Stimulated activated CD8-positive, alpha-beta memory T cell treated with anti-CD3 and anti-CD28 coated beads, Interleukin-2, amount 100 ng/mL, for 48 hours (primary cell): ENCODE data around the gene MOB3B.
A peak's percentile ranks its signal among the peaks of the same experiment; 100 is the strongest.

Experiments
- DNase-seq, 2 donors: peaks; one replicate each; pipeline ENCODE4 v3.0.0-alpha.2; 2020; ENCODE audit warnings: low read depth in 2 of 2

Gene MOB3B

GRCh38 chr9:27529316-27530278 lies at the start of gene MOB3B:
Gene MOB3B (minus strand): TSS chr9:27529814. CDS start chr9:27455550, 74,264 bp downstream.
- DNase-seq = peak; percentile 71 to 74

DNA sequence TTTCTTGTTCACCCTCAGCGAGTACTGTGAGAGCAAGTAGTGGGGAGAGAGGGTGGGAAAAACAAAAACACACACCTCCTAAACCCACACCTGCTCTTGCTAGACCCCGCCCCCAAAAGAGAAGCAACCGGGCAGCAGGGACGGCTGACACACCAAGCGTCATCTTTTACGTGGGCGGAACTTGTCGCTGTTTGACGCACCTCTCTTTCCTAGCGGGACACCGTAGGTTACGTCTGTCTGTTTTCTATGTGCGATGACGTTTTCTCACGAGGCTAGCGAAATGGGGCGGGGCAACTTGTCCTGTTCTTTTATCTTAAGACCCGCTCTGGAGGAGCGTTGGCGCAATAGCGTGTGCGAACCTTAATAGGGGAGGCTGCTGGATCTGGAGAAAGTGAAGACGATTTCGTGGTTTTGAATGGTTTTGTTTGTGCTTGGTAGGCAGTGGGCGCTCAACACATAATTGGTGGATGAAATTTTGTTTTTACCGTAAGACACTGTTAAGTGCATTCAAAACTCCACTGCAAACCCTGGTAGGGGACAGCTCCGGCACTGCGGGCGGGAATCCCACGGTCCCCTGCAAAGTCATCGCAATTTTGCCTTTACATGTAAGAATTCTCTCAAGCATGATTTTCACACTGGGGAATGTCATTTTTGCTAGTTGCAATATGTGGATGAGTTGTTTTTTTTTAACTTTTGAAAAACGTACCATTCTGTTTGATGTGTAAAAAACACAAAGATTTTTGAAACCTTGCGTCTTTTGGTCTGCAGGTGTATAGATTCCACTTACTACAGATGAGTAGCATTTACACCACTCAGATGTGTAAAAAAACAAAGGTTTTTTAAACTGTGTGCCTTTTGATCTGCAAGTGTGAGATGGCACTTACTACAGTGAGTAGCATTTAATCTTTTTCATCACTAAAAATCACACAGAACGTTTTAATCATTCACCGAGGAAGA lies 44.3 kb upstream of the MOB3B start:
- peak; percentile 80 to 88 for DNase-seq

GRCh38 chr9:27572918-27573633 lies 43.5 kb upstream of the MOB3B start, which contains the start of gene C9orf72:
Gene C9orf72 (minus strand): TSS chr9:27573481. CDS start chr9:27567120, 6,361 bp downstream.
- peak; percentile 71 to 80 for DNase-seq

GRCh38 chr9:27572566-27572917 lies 42.9 kb upstream of the MOB3B start:
- peak in 1 of 2 donors; percentile 40 for DNase-seq

DNA sequence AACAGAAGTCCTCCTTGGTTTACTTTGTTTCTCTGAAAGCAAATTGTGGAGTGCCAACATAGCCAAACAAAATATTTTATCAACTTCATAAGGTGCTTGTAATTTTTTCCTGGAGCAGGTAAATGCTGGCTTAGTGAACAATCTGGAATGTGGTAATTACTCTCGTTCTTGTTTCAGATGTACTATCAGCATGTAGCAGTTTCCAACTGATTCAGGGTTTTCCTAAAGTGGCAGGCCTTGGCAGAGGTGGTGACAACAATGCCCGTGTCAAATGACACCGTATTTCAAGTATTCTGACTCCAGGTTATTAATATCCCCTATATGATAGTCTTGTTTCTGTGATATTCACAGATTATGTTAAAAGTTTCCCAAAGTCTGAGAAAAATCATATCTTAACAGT lies 42.4 kb upstream of the MOB3B start:
- DNase-seq = no peak

DNA sequence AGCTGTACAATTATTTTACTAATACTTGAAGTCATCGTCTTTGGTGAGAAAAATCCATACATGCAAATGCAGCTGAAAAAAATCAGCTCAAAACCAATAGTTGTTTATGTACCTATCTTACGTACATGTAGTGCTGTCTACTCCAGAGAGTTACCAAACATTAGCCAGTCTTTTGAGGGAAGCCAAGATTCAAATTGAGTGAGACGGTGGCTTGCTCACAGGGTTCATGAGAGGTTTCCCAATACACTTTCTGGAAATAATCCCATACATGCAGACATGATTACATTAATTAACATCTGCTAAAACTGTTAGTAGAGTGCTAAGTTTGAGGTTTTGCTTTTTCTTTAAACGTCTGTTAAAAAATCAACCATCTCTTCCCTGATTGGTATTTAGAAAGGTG lies 41.4 kb upstream of the MOB3B start:
- DNase-seq = no peak

GRCh38 chr9:27569406-27569805 lies 39.8 kb upstream of the MOB3B start:
- DNase-seq = no peak

DNA sequence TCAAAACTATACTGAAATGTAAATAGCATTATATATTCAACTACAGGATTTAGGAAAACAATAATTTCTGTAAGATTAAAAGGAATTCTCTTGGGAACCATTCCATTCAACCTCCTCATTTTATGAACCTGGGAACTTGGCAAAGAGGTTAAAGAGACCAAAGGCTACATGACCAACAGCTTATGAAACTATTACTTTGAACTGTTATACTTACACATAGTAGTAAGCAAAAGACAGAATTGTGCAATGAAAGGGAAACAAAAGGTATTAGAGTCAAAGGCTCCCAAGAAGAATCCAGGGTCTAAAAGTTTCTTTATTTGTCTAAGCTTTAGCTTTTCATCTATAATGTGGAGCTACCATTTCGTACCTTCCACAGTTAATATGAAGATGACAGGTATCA lies 36.5 kb upstream of the MOB3B start:
- DNase-seq = no peak

- no peak for DNase-seq
Observed at GRCh38 chr9:27565696-27566095, 36.1 kb upstream of the MOB3B start.

DNA sequence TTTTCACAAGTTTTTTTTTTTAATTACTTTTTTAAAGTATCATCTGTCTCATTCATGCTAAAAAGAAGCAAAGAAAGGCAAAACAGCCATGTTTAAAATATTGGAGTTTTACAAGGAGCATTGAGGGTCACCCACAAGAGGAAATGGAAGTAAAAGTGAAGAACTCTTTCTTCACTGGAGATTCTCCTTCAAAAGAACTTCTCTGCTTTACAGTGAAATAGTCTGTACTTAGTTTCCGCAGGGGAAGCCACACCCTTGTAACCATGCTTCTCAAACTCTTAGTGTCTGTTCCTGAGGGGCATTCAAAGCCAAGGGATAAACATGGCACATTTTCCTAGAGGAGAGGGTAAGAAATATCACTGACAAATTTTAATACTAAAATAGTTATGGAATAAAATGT lies 35.1 kb upstream of the MOB3B start:
- no peak for DNase-seq

DNA sequence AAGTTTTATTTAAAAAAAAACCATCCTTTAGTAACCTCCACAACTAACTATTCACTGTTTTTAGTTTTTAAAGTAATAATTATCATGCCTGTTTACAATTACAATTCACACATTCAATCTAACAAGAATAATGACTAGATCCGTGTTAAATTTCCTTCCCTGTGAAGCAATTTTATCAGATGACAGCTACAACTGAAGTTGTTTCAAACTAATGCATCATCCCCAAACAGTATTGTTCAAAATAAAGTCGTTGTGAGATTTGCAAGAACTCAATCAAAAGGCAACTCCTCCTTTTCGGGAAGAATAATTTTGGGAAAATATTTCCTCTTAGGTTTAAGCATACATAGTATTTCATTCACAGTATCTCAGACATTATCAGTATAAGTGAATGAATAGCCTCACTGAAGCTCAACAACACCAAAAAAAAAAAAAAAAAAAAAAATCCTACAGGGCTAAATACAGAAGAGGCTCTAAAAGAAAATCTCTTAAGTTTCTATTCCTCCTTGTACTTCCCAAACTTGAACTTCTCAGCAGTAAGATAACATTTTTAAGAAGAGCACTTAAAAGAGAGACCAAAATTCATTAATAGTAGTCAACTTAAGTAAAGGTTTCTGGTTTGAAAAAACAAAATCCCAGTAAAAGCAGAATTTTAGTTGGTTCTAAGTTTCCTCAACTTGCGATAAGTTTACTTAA lies 34.3 kb upstream of the MOB3B start:
- DNase-seq = no peak

- DNase-seq = no peak
Observed at GRCh38 chr9:27561685-27562084, 32.1 kb upstream of the MOB3B start.

DNA sequence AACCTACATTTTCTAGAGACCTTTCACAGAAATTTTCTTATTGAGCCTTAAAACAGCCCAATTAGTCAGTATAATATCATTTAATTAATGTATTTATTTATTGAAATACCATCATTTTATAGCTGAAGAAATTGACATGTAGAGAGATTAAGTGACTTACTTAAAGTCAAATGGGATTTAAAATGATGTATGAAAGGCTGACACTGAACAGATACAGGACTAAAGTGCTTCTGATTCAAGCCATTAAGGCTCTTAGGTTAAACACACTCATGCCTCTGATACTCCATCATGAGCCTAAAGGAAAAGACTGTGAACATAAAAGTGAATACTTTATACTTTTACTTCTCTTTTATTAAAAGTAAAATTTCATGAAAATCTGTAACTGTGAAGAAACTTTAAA lies 30.8 kb upstream of the MOB3B start:
- DNase-seq = no peak

DNA sequence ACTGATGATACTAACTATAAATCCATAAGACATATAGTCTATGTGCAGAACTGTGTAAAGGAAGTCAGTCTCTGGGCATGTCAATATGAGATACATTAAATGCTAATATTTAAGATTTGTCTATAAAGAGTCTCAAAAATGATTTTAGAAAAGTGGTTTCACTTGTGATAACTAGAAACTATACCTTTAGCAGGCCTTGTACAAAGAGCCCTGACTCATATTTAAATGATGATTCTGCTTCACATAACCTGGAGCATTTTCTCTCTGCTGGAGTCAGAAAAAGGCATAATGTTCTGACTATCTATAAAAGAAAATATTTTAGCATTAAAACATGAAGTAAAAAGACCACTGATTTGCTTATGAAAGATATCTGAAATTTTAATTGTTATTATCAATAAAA lies 28.7 kb upstream of the MOB3B start:
- DNase-seq = no peak

- DNase-seq = no peak
Observed at GRCh38 chr9:27556470-27556869, 26.9 kb upstream of the MOB3B start.

DNA sequence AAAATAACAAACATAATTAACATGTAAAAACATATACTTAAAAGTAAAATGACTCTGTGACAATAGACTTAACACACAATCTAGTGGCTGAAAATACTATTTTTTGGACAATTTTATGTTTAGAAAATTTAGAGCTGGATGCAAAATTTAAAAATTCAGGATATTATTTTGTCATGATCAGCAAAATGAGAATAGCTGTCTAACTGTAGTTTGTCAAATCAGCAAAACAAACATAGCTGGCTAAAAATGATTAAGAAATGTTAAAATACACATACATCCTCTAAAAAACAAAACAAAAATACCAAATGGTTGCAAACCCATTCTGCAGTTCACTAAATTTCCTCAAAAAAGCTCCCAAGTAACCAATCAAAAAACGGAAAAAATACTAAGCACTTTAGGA lies 25.1 kb upstream of the MOB3B start:
- DNase-seq = no peak

DNA sequence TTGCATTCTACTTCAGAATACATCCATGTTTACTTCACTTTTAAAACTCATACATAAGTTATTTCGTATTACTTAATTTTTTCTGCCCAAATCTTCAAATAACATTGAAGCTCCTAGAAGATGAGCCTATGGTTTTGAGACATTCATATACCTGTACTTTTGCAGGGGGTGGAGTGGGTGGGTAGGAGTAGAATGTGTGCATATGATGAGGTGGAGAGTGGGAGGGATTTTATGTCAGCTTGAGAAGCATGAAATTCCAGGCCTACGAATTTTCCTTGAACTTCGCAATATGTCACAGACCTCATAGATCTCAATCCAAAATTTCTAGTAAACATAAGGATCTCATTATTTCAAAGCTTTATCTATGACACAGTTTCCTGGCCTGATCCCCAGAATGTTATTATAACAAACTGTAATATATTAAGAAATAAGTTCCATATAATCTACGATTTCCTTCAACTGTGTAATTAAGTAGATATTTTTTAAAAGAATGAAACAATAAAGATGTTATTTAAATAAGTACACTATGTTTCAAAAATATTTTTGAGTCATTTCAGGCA lies 19.7 kb upstream of the MOB3B start:
- DNase-seq = no peak

- DNase-seq = no peak
Observed at GRCh38 chr9:27548055-27548741, 18.6 kb upstream of the MOB3B start.

GRCh38 chr9:27545471-27545870 lies 15.9 kb upstream of the MOB3B start:
- no peak for DNase-seq

DNA sequence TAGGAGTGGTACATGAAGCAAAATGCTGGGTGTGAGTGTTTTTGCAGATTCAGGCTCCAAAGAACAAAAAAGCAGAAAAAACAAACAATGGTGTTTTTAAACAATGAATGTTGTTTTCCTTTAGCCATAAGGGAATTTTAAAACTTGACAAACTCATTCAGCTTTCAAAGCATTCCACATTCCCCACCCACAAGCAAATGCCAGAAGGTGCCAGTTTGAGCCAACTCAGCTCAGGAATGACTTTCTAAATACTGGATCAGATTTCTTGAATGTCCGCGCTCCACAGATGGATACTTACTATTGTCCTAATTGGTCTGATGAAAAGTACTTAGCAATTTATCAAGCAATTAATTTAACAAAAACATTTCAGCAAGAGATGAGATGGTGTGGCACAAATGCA lies 12.9 kb upstream of the MOB3B start:
- no peak for DNase-seq
